Keratinocyte (primary cell): Measurements from ENCODE around the gene UBE2I. TPM values are rescaled to one million over a fixed set of nuclear protein-coding genes. Genes with fewer than 3 reads are reported as not detected.

ENCODE experiments used
- DNase-seq: peaks from one replicate; pipeline ENCODE4 v3.0.0-alpha.2; 2011; ENCODE audit warnings: low read depth, missing footprints, low spot score
- FAIRE-seq: peaks from 2 replicates; lab custom pipeline; 2011; peaks lifted over from hg19 to GRCh38; lab: Jason Lieb, UNC
- H2AFZ ChIP-seq: 2 replicates; pipeline ENCODE4 v1.6.0; 2012; ENCODE audit warnings: low read length, control low read depth, inconsistent platforms; ENCODE audit not compliant: control insufficient read depth
- H3K27ac ChIP-seq: 2 replicates; pipeline ENCODE4 v1.5.1; 2011; ENCODE audit warnings: low read length; ENCODE audit not compliant: control insufficient read depth, insufficient read depth
- H3K27me3 ChIP-seq: 3 replicates; pipeline ENCODE4 v1.6.0; 2011; ENCODE audit warnings: low read length; ENCODE audit not compliant: control insufficient read depth, insufficient read depth; ENCODE audit errors: extremely low read depth
- H3K36me3 ChIP-seq, 2 experiments: 2 replicates in 1 of 2; 3 replicates in 1 of 2; pipeline ENCODE4 v1.5.1; 2011; ENCODE audit warnings: low read length in 2 of 2, mild to moderate bottlenecking in 1 of 2; ENCODE audit not compliant: control insufficient read depth in 2 of 2, insufficient read depth in 2 of 2; ENCODE audit errors: extremely low read depth in 1 of 2
- H3K4me1 ChIP-seq: 3 replicates; pipeline ENCODE4 v1.5.1; 2011; ENCODE audit warnings: low read length; ENCODE audit not compliant: control insufficient read depth, insufficient read depth; ENCODE audit errors: extremely low read depth
- H3K4me2 ChIP-seq: 3 replicates; pipeline ENCODE4 v1.6.0; 2011; ENCODE audit warnings: low read depth, low read length; ENCODE audit not compliant: control insufficient read depth, insufficient read depth; ENCODE audit errors: extremely low read depth
- H3K4me3 ChIP-seq, 3 experiments: fragments of 200-600 bp in 1 of 3; sonication (generic) in 1 of 3; 2 replicates in 2 of 3; 3 replicates in 1 of 3; pipeline ENCODE4 v1.5.1; 2011 to 2016; ENCODE audit warnings: low read length in 3 of 3, mild to moderate bottlenecking in 3 of 3, control low read depth in 2 of 3, inconsistent platforms in 1 of 3, low read depth in 1 of 3, mixed read lengths in 1 of 3, mixed run types in 1 of 3, moderate library complexity in 1 of 3; ENCODE audit not compliant: control insufficient read depth in 2 of 3, insufficient read depth in 2 of 3; ENCODE audit errors: extremely low read depth in 1 of 3
- H3K79me2 ChIP-seq: 2 replicates; pipeline ENCODE4 v1.6.0; 2012; ENCODE audit warnings: low read length; ENCODE audit not compliant: control insufficient read depth, insufficient read depth
- H3K9ac ChIP-seq: 3 replicates; pipeline ENCODE4 v1.6.0; 2011; ENCODE audit warnings: low read length; ENCODE audit not compliant: control insufficient read depth, insufficient read depth; ENCODE audit errors: extremely low read depth
- H3K9me1 ChIP-seq: 3 replicates; pipeline ENCODE4 v1.6.0; 2011; ENCODE audit warnings: low read length; ENCODE audit not compliant: control insufficient read depth, insufficient read depth; ENCODE audit errors: extremely low read depth
- H3K9me3 ChIP-seq: 2 replicates; pipeline ENCODE4 v1.5.1; 2012; ENCODE audit warnings: low read depth, low read length; ENCODE audit not compliant: control insufficient read depth
- H4K20me1 ChIP-seq: 3 replicates; pipeline ENCODE4 v1.6.0; 2011; ENCODE audit warnings: low read length; ENCODE audit not compliant: control insufficient read depth, insufficient read depth; ENCODE audit errors: extremely low read depth
- EZH2 ChIP-seq: IDR thresholded peaks from one replicate; pipeline ENCODE4 v1.6.1; 2012; ENCODE audit warnings: inconsistent platforms, mild to moderate bottlenecking, low read length, moderate library complexity
- dilution Hi-C: fragments of 300-500 bp; cut with MboI; formaldehyde crosslinking; loops from one replicate; pipeline ENCODE4 v1.7.0; 2020; ENCODE audit warnings: low sequenced_read_pairs; ENCODE audit not compliant: extremely low pct_ligation_motif_present
- polyA plus RNA-seq, 5 experiments: library from polyadenylated mRNA; depleted of rRNA in 3 of 5; stranded (reverse) in 3 of 5; stranded (forward) in 1 of 5; unstranded in 1 of 5; fragments of >200 nt; gene quantifications; 1 replicate in 1 of 5; 2 replicates in 3 of 5; 3 replicates in 1 of 5; pipeline versions ENCODE4 v1.2.1 to v1.2.3, GENCODE V29; 2011 to 2012; ENCODE audit warnings: missing spikeins in 2 of 5, low read depth in 1 of 5, low replicate concordance in 1 of 5
- TF ChIP-seq, protein P1 (sequence below), 3 experiments: IDR thresholded peaks in 1 of 3; conservative IDR thresholded peaks in 1 of 3; optimal IDR thresholded peaks in 1 of 3; 2 replicates in 2 of 3; 3 replicates in 1 of 3; pipeline versions ENCODE3 to v1.5.1; 2011; ENCODE audit warnings: low read length in 3 of 3, mild to moderate bottlenecking in 3 of 3, moderate library complexity in 2 of 3, control low read depth in 1 of 3, inconsistent platforms in 1 of 3; ENCODE audit not compliant: insufficient read depth in 2 of 3; ENCODE audit errors: extremely low read depth in 1 of 3

Gene UBE2I
- polyA plus RNA-seq, 1 donor (not counting 4 experiments of a cell fraction or from before 2014, with no cell fraction given) = 157 TPM

DNA sequence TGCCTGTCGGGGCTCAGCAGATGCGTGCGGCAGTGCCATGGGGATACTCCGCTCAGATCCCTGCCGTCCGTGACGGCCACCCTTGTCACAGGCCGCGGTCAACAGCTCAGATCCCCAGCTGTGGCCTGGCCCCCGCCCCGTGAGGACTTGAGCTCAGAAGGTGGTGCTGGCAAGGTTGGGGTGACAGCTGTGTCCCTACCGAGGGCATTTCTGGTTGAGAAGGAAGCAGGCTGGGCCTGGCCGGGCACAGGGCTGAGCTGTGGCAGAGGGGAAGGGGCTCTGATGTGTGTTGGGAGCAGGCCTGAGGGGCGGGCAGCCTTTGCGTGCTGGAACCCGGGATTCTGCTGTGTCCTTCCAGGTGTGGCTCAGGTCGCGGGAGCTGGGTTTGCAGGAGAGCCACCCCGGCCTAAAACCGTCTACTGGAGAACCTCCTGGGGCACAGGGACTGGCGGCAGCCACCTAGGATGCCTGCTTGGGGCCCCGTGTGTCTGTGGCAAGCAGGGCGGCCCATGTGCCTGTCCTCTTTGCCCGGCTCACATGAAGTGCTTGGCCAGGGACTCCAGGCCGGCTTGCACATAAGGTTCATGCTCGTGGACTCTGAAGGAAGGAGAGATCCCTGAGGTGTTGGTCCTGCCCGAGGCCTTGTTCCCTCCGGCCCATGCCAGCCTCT, 5.1 kb downstream of the UBE2I start:
- H3K36me3 ChIP-seq = peaks cover 30 to 58% of the 10 kb centered on the region in 2 experiments
- H3K9ac ChIP-seq = no peak overlapping the region
- dilution Hi-C loops = no loop called here
- no peak overlapping the region for H2AFZ ChIP-seq
- no peak overlapping the region for H3K4me3 ChIP-seq
- no peak overlapping the region for H3K4me2 ChIP-seq
- TF ChIP-seq EZH2 = no peak
- TF ChIP-seq, protein P1, sequence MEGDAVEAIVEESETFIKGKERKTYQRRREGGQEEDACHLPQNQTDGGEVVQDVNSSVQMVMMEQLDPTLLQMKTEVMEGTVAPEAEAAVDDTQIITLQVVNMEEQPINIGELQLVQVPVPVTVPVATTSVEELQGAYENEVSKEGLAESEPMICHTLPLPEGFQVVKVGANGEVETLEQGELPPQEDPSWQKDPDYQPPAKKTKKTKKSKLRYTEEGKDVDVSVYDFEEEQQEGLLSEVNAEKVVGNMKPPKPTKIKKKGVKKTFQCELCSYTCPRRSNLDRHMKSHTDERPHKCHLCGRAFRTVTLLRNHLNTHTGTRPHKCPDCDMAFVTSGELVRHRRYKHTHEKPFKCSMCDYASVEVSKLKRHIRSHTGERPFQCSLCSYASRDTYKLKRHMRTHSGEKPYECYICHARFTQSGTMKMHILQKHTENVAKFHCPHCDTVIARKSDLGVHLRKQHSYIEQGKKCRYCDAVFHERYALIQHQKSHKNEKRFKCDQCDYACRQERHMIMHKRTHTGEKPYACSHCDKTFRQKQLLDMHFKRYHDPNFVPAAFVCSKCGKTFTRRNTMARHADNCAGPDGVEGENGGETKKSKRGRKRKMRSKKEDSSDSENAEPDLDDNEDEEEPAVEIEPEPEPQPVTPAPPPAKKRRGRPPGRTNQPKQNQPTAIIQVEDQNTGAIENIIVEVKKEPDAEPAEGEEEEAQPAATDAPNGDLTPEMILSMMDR (optimal IDR thresholded peaks at IDR 0.05 in 1 of 3, IDR thresholded peaks at IDR 0.05 in 1 of 3, conservative IDR thresholded peaks at IDR 0.05 in 1 of 3; ENCODE audit: extremely low read depth in 1 of 3, insufficient read depth in 2 of 3, low read length in 3 of 3) = no peak
- no peaks in the 10 kb centered on the region for H3K27me3 ChIP-seq
- DNase-seq (no peak), FAIRE-seq (no peak)
- H3K27ac ChIP-seq = no peak overlapping the region
- peaks cover 87% of the 10 kb centered on the region for H3K79me2 ChIP-seq
- H4K20me1 ChIP-seq = peaks cover 34% of the 10 kb centered on the region
- no peaks in the 10 kb centered on the region for H3K9me1 ChIP-seq
- H3K9me3 ChIP-seq = no peaks in the 10 kb centered on the region
- peaks cover 16% of the 10 kb centered on the region for H3K4me1 ChIP-seq

DNA sequence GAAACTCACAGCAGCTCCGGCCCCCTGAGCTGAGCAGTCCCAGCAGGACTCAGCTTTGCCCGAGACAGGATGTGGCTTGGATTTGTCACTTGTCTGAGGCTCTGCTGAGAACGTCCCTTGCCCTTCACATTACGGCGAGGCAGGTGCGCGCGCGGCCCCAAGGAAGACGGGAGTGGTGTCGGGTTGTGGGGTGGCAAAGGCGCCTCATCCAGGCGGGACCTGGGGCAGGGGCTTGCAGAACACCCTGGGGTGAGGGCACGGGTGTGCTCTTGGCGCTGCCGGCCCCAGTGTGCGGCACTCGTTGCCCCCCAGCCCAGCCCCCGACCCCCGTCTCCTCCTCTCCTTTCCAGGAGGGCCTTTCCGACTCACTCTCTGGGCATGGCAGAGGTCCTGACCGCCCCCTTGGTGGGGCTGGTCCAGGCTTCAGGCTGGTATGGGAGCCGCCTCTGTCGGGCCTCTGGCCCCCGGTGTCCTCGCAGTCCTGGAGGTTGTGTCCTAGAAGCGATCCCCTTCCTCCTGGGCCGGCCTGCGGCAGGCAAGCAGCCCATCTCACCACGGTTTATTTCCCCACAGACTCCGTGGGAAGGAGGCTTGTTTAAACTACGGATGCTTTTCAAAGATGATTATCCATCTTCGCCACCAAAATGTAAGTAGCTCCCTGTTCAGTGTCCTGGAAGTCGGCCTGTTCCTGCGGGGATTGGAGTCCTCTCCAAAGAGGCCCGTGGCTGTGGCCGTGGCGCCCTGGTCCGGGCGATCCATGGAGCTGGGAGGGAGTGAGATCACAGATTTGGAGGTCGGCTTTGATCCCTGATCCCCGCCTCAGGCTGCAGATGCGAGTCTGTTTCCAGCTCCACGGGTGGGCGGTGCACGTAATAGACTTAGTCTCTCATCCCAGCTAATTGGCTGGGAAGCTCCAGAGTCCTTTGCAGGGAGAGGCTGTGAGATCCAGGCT, 5.9 kb downstream of the UBE2I start:
- no peaks in the 10 kb centered on the region for H3K9me1 ChIP-seq
- FAIRE-seq (no peak), DNase-seq (no peak)
- TF ChIP-seq EZH2 = no peak
- TF ChIP-seq, protein P1 (optimal IDR thresholded peaks at IDR 0.05 in 1 of 3, IDR thresholded peaks at IDR 0.05 in 1 of 3, conservative IDR thresholded peaks at IDR 0.05 in 1 of 3; ENCODE audit: extremely low read depth in 1 of 3, insufficient read depth in 2 of 3, low read length in 3 of 3) = no peak
- no peaks in the 10 kb centered on the region for H3K9me3 ChIP-seq
- peaks cover 33 to 66% of the 10 kb centered on the region in 2 experiments for H3K36me3 ChIP-seq
- H3K79me2 ChIP-seq = peaks cover 87% of the 10 kb centered on the region
- dilution Hi-C loops = no loop called here
- no peak overlapping the region for H3K9ac ChIP-seq
- peaks cover 32% of the 10 kb centered on the region for H4K20me1 ChIP-seq
- H2AFZ ChIP-seq = no peak overlapping the region
- no peaks in the 10 kb centered on the region for H3K27me3 ChIP-seq
- H3K27ac ChIP-seq = no peak overlapping the region
- H3K4me3 ChIP-seq = no peak overlapping the region
- no peak overlapping the region for H3K4me2 ChIP-seq
- H3K4me1 ChIP-seq = peaks cover 16% of the 10 kb centered on the region
